Fibroblast of mammary gland (primary cell): ENCODE results near the gene LOXL3.

Experiments used
- DNase-seq: peaks from one replicate; pipeline ENCODE4 v3.0.0-alpha.2; 2010; ENCODE audit warnings: low read depth
- H3K4me3 ChIP-seq: 2 replicates; pipeline ENCODE4 v1.5.1; 2011; ENCODE audit warnings: low read depth, mild to moderate bottlenecking, low read length, moderate library complexity; ENCODE audit not compliant: control insufficient read depth
- CTCF ChIP-seq: conservative IDR thresholded peaks from 2 replicates; pipeline ENCODE4 v1.5.1; 2011; ENCODE audit warnings: low read depth, low read length, inconsistent platforms; ENCODE audit not compliant: control insufficient read depth, insufficient read depth

Gene LOXL3

GRCh38 chr2:74505448-74506246, 48.1 kb downstream of the LOXL3 start:
- DNase-seq = no peak
- no peak for TF ChIP-seq CTCF
- peak overlapping the region; percentile 3 for H3K4me3 ChIP-seq

- peak overlapping the region; percentile 63 for H3K4me3 ChIP-seq
- DNase-seq = no peak
- no peak for TF ChIP-seq CTCF
These were observed 49.2 kb downstream of the LOXL3 start for GRCh38 chr2:74504591-74504990.

- no peak for DNase-seq
- no peak for TF ChIP-seq CTCF
- peak overlapping the region; percentile 63 for H3K4me3 ChIP-seq
These were observed 50.0 kb downstream of the LOXL3 start for GRCh38 chr2:74503506-74504475.

- H3K4me3 ChIP-seq = peak overlapping the region; percentile 63
- DNase-seq = peak; percentile 89
- peak; percentile 19 for TF ChIP-seq CTCF
These were observed 50.8 kb downstream of the LOXL3 start for GRCh38 chr2:74502720-74503505.

GRCh38 chr2:74502147-74502719, 51.5 kb downstream of the LOXL3 start:
- peak overlapping the region; percentile 63 for H3K4me3 ChIP-seq
- no peak for TF ChIP-seq CTCF
- no peak for DNase-seq
